ENCODE results near the gene PNMA8B. TPM values are rescaled to one million over a fixed set of nuclear protein-coding genes. Genes with fewer than 3 reads are reported as not detected.

PNMA8B gene
- total RNA-seq, 1 donor from 2014 or later = 2.5 TPM

DNA sequence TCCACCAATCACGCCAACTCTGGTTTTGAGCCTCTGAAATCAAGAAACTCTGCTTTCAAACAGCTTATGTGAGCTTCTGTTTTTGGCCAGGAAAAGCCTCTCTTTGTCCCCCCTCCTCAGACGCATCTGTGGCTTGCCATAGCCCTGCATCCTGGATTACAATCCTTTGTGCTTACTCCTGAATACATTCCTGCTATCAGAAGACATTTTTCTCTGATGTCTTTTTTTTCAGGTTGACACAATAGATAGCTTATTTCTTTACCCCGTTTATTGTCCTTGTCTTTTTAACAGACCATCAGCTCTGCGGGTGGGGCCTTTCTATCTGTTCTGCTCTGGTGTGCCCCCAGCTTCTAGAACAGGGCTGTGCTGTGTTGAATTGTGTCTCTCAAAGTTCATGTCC lies 11.0 kb downstream of the PNMA8B start:
- H3K27ac Mint-ChIP-seq (ENCODE audit: unreplicated experiment) = no peak overlapping the region
- TF ChIP-seq, protein P1, sequence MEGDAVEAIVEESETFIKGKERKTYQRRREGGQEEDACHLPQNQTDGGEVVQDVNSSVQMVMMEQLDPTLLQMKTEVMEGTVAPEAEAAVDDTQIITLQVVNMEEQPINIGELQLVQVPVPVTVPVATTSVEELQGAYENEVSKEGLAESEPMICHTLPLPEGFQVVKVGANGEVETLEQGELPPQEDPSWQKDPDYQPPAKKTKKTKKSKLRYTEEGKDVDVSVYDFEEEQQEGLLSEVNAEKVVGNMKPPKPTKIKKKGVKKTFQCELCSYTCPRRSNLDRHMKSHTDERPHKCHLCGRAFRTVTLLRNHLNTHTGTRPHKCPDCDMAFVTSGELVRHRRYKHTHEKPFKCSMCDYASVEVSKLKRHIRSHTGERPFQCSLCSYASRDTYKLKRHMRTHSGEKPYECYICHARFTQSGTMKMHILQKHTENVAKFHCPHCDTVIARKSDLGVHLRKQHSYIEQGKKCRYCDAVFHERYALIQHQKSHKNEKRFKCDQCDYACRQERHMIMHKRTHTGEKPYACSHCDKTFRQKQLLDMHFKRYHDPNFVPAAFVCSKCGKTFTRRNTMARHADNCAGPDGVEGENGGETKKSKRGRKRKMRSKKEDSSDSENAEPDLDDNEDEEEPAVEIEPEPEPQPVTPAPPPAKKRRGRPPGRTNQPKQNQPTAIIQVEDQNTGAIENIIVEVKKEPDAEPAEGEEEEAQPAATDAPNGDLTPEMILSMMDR (IDR thresholded peaks at IDR 0.05) = no peak

DNA sequence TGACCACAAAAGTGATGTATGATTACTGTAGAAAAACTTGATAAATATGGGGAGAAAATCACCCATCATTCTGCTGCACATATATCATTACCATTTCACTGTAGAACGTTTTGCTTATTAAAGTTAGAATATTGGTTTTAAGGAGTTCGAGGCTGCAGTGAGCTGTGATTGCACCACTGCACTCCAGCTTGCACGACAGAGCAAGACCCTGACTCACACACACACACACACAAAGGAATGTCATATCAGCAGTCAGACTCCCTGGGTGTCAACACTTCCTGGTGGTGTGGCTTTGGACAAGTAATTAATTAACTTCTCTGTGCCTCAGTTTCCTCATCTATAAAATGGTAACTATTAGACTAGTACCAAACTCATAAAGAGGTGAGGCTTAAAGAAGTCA lies 13.0 kb downstream of the PNMA8B start:
- DNase-seq (ENCODE audit: extremely low spot score, unreplicated experiment) = no peak
- TF ChIP-seq, protein P1 (IDR thresholded peaks at IDR 0.05) = no peak
- H3K27me3 Mint-ChIP-seq (ENCODE audit: unreplicated experiment) = no peaks in the 10 kb centered on the region
- peaks cover 43% of the 10 kb centered on the region for H3K4me1 Mint-ChIP-seq (ENCODE audit: unreplicated experiment)
- H3K4me3 Mint-ChIP-seq (ENCODE audit: unreplicated experiment) = no peak overlapping the region
- H3K36me3 Mint-ChIP-seq (ENCODE audit: unreplicated experiment) = no peaks in the 10 kb centered on the region
- no peaks in the 10 kb centered on the region for H3K9me3 Mint-ChIP-seq (ENCODE audit: unreplicated experiment)
- peak overlapping the region; percentile 89 for H3K27ac Mint-ChIP-seq (ENCODE audit: unreplicated experiment)

More for the DNA sequence above, 11.0 kb downstream of the PNMA8B start:
- peaks cover 56% of the 10 kb centered on the region for H3K4me1 Mint-ChIP-seq (ENCODE audit: unreplicated experiment)
- no peaks in the 10 kb centered on the region for H3K9me3 Mint-ChIP-seq (ENCODE audit: unreplicated experiment)
- H3K36me3 Mint-ChIP-seq (ENCODE audit: unreplicated experiment) = no peaks in the 10 kb centered on the region
- peaks cover 6% of the 10 kb centered on the region for H3K27me3 Mint-ChIP-seq (ENCODE audit: unreplicated experiment)
- no peak for DNase-seq (ENCODE audit: extremely low spot score, unreplicated experiment)
- H3K4me3 Mint-ChIP-seq (ENCODE audit: unreplicated experiment) = no peak overlapping the region

DNA sequence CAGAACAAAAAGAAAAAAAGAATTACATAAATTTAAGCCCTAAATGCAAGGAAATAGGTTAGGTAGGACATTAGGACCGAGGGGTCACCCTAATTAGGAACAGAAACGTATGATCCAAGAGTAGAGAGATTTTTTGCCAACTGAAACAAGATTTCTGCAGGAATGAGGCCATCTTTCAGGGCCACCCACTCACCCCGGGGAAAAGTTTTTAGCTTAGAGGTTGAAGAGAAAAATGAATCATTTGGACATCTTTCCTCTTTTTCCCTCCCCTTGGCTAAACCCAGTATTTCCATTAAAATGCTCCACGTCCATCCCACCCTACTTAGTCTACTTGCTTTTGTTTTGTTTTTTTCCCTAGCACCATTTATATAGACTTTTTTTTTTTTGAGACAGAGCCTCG lies 13.7 kb downstream of the PNMA8B start:
- DNase-seq (ENCODE audit: extremely low spot score, unreplicated experiment) = no peak
- peaks cover 36% of the 10 kb centered on the region for H3K4me1 Mint-ChIP-seq (ENCODE audit: unreplicated experiment)
- H3K27ac Mint-ChIP-seq (ENCODE audit: unreplicated experiment) = peak overlapping the region; percentile 89
- H3K4me3 Mint-ChIP-seq (ENCODE audit: unreplicated experiment) = no peak overlapping the region
- TF ChIP-seq, protein P1 (IDR thresholded peaks at IDR 0.05) = no peak
- no peaks in the 10 kb centered on the region for H3K36me3 Mint-ChIP-seq (ENCODE audit: unreplicated experiment)
- no peaks in the 10 kb centered on the region for H3K27me3 Mint-ChIP-seq (ENCODE audit: unreplicated experiment)
- H3K9me3 Mint-ChIP-seq (ENCODE audit: unreplicated experiment) = no peaks in the 10 kb centered on the region

DNA sequence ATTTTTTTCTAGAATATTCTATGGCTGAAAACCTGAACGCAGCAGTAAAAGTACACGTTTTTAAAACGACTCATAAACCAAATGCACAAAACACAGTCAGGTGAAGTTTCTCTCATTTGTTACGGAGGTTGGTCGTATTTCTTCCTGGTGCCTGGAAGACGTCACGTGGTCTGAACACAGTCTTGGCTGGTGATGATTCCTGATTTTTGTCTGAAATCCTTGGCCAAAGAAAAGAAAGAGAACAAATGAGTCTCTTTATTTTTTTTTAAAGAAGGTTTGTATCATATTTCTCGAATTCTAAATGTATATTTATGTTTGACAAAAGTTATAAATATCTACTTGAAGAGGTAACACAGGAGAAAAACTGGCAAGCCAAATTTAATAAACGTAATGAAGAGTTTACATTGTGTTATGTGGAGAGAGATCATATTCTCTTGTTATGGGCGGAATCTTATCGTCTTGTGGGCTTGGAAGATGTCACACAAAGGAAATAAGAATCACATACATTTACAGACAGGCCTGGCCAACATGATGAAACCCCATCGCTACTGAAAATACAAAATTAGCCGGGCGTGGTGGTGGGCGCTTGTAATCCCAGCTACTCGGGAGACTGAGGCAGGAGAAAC lies 14.3 kb downstream of the PNMA8B start:
- Mint-ChIP-seq H3K27ac (ENCODE audit: unreplicated experiment) (peak overlapping the region; percentile 89), H3K9me3 (ENCODE audit: unreplicated experiment) (no peaks in the 10 kb centered on the region), H3K4me3 (ENCODE audit: unreplicated experiment) (no peak overlapping the region), H3K36me3 (ENCODE audit: unreplicated experiment) (no peaks in the 10 kb centered on the region), H3K27me3 (ENCODE audit: unreplicated experiment) (no peaks in the 10 kb centered on the region), H3K4me1 (ENCODE audit: unreplicated experiment) (peaks cover 33% of the 10 kb centered on the region)
- TF ChIP-seq, protein P1 (IDR thresholded peaks at IDR 0.05) = no peak
- DNase-seq (ENCODE audit: extremely low spot score, unreplicated experiment) = no peak

DNA sequence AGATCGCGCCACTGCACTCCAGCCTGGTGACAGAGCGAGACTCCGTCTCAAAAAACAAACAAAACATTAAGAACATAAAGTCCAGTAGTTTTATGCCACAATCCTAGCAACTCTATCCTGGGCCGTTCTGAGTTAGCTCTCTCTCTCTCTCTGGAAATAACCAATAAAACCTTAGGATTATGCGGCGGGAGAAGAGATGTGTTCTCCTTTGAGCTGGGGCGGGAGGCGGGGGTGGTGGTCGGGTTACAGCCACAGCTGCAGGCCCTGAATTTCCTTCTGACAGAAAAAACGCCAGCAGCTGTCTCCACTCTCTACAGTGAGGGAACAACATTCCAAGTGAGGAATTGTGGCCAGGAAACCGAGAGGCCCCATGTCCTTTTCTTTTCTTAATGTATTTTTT lies 15.3 kb downstream of the PNMA8B start:
- TF ChIP-seq, protein P1 (IDR thresholded peaks at IDR 0.05) = no peak
- H3K27ac Mint-ChIP-seq (ENCODE audit: unreplicated experiment) = peak overlapping the region; percentile 89
- peak overlapping the region; percentile 31 for H3K4me3 Mint-ChIP-seq (ENCODE audit: unreplicated experiment)
- no peak for DNase-seq (ENCODE audit: extremely low spot score, unreplicated experiment)
- H3K36me3 Mint-ChIP-seq (ENCODE audit: unreplicated experiment) = no peaks in the 10 kb centered on the region
- peaks cover 38% of the 10 kb centered on the region for H3K4me1 Mint-ChIP-seq (ENCODE audit: unreplicated experiment)
- H3K9me3 Mint-ChIP-seq (ENCODE audit: unreplicated experiment) = no peaks in the 10 kb centered on the region
- no peaks in the 10 kb centered on the region for H3K27me3 Mint-ChIP-seq (ENCODE audit: unreplicated experiment)
